Upper lobe of left lung (tissue), 4 donors: ENCODE results near the gene TGFBR3.

Experiments
- EP300 ChIP-seq, 4 donors: sonication (generic); formaldehyde crosslinking; IDR thresholded peaks; one replicate each; pipeline ENCODE4 v1.5.1; 2017; ENCODE audit warnings: antibody characterized with exemption in 4 of 4, control low read depth in 2 of 4
- TF ChIP-seq, protein P1 (sequence below), 6 experiments: fragments of 450-650 bp in 4 of 6; fragments of 200-600 bp in 2 of 6; sonication (generic) in 2 of 6; IDR thresholded peaks; one replicate each; pipeline ENCODE4 v1.5.1; 2016 to 2019; ENCODE audit warnings: antibody characterized with exemption in 6 of 6

GRCh38 chr1:91737650-91738049, 148.3 kb downstream of the TGFBR3 start:
- TF ChIP-seq EP300 (IDR thresholded peaks at IDR 0.05), result no peak
- TF ChIP-seq, protein P1, sequence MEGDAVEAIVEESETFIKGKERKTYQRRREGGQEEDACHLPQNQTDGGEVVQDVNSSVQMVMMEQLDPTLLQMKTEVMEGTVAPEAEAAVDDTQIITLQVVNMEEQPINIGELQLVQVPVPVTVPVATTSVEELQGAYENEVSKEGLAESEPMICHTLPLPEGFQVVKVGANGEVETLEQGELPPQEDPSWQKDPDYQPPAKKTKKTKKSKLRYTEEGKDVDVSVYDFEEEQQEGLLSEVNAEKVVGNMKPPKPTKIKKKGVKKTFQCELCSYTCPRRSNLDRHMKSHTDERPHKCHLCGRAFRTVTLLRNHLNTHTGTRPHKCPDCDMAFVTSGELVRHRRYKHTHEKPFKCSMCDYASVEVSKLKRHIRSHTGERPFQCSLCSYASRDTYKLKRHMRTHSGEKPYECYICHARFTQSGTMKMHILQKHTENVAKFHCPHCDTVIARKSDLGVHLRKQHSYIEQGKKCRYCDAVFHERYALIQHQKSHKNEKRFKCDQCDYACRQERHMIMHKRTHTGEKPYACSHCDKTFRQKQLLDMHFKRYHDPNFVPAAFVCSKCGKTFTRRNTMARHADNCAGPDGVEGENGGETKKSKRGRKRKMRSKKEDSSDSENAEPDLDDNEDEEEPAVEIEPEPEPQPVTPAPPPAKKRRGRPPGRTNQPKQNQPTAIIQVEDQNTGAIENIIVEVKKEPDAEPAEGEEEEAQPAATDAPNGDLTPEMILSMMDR (IDR thresholded peaks at IDR 0.05), result no peak
